Astrocyte of the cerebellum (primary cell): ENCODE measurements around the gene RPL29.

Experiments used
- DNase-seq: peaks from one replicate; pipeline ENCODE4 v3.0.0-alpha.2; 2011; ENCODE audit warnings: low read depth
- H3K4me3 ChIP-seq: 2 replicates; pipeline ENCODE4 v1.5.1; 2011; ENCODE audit warnings: mild to moderate bottlenecking, low read depth, low read length, moderate library complexity
- in situ Hi-C: cut with HindIII; loops from 2 replicates; pipeline ENCODE4 v1.10.0; 2017; ENCODE audit warnings: low sequenced_read_pairs
- TF ChIP-seq, protein P1 (sequence below): IDR thresholded peaks from 2 replicates; pipeline ENCODE4 v1.5.1; 2012; ENCODE audit warnings: low read length, low read depth, moderate library complexity, mild to moderate bottlenecking; ENCODE audit errors: missing control alignments

Gene RPL29

DNA sequence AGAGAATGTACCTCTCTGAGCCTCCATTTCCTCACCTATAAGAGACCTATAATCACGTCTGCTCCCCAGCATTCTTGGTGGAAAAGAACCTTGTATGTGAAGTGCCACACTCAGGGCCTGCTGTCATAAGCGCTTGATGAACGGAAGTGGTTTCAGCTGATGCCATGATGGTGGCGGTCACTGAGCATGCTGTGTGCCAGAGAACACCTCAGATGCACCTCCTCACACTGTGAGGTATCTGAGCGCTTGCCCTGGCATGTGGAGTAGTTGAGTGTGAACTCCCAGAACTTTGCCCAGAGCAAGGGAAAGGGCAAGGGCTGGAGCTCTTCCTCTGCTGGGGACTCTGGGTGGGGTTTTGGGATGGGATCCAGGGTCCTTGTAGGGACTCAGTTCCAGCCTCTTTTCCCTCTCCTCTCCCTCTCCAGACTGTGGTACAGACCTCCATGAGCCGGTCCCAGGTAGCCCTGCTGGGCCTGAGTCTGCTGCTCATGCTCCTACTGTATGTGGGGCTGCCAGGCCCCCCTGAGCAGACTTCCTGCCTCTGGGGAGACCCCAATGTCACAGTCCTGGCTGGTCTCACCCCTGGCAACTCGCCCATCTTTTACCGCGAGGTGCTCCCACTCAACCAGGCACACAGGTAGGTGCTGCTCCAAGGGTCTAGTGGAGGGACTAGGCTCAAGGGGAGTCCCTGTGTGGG lies 18.1 kb downstream of the RPL29 start:
- in situ Hi-C loops: no loop called here
- TF ChIP-seq, protein P1, sequence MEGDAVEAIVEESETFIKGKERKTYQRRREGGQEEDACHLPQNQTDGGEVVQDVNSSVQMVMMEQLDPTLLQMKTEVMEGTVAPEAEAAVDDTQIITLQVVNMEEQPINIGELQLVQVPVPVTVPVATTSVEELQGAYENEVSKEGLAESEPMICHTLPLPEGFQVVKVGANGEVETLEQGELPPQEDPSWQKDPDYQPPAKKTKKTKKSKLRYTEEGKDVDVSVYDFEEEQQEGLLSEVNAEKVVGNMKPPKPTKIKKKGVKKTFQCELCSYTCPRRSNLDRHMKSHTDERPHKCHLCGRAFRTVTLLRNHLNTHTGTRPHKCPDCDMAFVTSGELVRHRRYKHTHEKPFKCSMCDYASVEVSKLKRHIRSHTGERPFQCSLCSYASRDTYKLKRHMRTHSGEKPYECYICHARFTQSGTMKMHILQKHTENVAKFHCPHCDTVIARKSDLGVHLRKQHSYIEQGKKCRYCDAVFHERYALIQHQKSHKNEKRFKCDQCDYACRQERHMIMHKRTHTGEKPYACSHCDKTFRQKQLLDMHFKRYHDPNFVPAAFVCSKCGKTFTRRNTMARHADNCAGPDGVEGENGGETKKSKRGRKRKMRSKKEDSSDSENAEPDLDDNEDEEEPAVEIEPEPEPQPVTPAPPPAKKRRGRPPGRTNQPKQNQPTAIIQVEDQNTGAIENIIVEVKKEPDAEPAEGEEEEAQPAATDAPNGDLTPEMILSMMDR: no peak
- DNase-seq: no peak
- no peak overlapping the region for H3K4me3 ChIP-seq

DNA sequence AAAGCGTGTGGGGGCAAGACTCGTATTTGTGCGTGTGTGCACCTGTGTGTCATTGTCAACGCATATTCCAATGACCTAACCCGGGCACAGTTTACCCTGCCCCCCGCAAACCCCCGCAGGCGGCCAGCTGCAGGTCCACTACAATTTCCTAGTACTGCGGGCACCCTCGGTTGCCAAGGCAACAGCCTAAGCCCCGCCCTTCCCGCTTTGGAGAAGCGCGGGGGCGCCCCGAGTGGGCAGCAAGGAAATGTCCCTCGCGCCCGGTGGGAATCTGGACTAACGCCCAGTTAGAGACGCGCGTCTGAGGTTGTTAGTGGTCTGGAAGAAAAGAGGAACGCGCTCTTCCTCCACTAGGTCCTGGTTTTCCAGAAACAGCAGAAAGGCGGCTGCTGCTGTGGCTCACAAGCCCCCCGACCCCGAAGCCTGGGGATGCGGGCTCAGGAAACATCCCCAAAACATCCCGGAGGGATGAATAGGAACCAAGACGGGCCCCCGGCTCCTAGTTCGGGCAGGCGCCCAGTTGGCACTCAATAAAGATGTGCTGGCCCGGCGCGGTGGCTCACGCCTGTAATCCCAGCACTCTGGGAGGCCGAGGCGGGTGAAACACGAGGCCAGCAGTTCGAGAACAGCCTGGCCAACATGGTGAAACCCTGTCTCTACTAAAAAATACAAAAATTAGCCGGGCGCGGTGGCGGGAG lies 19.7 kb downstream of the RPL29 start:
- H3K4me3 ChIP-seq: peak overlapping the region; percentile 56
- in situ Hi-C loops: no loop called here
- TF ChIP-seq, protein P1: peak; percentile 23
- peak; percentile 73 for DNase-seq

DNA sequence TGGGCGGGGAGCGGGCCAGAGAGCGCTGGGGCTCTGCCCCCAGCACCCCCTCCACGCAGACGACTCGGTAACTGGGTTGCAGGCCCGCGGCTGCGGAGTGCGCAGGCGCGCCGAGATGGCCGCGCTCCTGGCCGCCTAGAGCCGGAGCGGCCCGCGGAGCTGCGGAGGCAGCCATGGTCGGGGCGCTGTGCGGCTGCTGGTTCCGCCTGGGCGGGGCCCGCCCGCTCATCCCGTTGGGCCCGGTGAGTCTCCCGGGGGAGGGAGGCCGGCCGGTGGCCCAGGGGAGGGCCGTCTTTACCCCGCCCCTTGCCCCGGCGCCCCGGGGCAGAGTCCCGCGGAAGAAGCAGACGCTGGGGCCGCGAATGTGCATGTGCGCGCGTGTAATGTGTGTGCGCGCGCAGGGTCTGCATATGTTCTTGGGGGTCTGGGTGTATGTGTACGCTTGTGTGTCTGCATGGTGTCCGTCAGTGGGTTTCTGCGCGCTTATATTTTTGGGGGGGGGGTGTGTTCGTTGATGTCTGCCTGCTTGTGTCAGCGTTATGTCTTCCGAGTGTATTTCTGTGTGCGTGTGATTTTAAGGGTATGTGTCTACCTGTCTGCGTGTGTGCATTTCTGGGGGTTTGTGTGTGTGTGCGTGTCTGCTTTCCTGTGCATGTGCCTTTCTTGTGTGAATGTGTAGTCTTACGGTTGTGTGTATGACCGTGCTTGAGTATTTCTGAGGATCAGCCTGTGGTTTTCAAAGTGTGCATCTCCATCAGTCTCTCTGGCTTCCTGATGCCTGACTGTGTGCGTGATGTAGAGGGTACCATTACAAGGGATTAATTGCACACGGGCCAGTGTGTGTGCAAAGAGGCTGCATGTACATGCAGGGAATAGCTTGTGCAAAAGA lies 20.5 kb downstream of the RPL29 start, which contains the start of gene ABHD14A:
Gene ABHD14A (plus strand): TSS at position 102 of the 889 bp plus-strand sequence. CDS start 72 bp downstream, at position 174.
- TF ChIP-seq, protein P1: no peak
- no peak for DNase-seq
- peak within 1 kb of the TSS; percentile 74 for H3K4me3 ChIP-seq
- in situ Hi-C loops: no loop called here

DNA sequence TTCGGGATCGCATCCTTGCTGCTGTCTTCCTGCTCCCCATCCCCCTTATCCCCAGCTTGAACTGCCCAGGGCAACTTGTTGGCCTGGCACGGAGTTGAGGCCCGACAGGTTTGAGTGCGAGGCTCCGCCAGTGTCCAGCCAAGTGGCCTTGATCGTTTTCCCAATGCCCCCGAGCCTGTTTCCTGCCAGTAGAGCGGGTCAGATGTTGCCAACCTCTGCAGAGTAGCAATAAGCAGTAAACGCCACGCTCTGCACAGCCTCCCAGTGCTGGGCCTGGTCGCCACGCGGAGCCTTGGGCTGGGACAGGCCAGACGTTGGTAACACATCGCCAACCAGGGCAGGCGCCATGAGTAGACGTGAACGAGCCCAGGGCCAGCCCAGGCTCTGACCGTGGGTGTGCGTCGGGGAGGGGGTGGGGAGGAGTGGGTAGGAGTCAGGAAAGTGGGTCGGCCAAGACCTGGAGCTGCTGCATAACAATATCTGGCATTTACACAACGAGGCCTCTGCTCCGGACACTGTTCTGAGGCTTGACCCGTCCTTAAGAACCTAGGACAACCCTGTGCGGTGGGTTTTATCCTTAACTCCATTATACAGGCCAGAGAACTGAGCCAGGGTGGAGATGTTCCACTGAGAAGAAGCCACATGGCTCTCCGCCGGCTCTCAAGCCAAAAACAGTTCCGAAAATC lies 21.3 kb downstream of the RPL29 start:
- TF ChIP-seq, protein P1: no peak
- H3K4me3 ChIP-seq: peak overlapping the region; percentile 74
- no peak for DNase-seq
- in situ Hi-C loops: no loop called here

DNA sequence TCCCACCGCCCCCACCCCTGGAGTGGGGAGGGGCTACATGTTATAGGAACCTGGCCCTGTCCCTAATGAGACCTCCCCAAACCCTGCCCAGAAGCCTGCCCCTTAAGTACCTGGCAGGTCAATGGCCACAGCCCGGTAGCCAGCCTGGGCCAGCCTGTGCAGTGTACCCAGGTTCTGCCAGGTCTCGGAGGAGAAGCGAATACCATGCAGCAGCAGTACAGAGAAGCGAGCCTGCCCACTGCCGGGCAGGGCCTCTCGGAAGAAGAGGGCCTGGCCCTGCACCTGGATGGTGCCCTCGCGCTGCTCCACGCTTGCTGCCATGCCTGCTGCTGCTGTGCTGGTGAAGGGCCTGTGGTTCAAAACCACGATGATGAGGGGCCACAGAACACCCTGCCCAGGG lies 24.3 kb downstream of the RPL29 start:
- H3K4me3 ChIP-seq: no peak overlapping the region
- in situ Hi-C loops: no loop called here
- no peak for DNase-seq
- TF ChIP-seq, protein P1: no peak

DNA sequence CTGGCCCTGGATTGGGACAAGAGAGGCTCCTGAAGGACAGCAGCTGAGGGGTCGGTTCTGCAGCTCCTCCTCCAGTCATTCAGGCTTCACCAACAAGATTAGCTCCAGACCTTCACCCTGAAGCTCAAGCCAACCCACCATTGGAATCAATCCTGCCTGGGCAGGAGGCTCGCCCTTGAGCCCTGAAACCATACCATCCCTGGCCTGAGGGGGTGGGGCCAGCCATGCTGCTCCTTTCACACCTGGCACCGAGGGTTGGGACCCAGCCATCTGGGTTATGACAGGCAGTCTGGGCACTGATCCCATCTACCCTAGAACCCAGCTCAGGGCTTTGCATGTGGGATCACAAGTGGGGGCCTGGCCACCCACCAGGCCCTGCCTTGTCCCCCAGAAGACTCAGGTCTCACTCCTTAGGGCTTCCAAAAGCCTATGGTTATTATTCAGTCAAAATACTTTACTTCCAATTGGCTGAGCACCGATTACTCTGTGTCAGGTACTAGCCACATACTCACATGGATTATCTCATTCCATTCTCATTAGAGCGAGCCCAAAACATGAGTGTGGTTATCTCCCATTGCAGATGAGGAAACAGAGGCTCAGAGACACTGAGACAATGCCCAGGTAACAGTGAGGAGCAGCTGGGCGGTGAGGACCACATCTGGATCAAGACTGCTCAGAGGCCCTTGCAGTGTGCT lies 24.9 kb downstream of the RPL29 start:
- in situ Hi-C loops: no loop called here
- TF ChIP-seq, protein P1: no peak
- no peak for DNase-seq
- H3K4me3 ChIP-seq: no peak overlapping the region
